Neural cell (in vitro differentiated cells): ENCODE data around the gene VGF.
A peak's percentile ranks its signal among the peaks of the same experiment; 100 is the strongest.

Source experiments
- EP300 ChIP-seq: fragments of 450-650 bp; conservative IDR thresholded peaks from 2 replicates; pipeline ENCODE4 v1.6.1; 2014; ENCODE audit warnings: antibody characterized with exemption, mild to moderate bottlenecking, moderate library complexity; ENCODE audit not compliant: poor library complexity, severe bottlenecking
- EZH2 ChIP-seq: fragments of 200-600, 300-800 bp; shearing (Covaris generic), sonication (generic); IDR thresholded peaks from 2 replicates; pipeline ENCODE4 v1.6.1; 2014; ENCODE audit warnings: antibody characterized with exemption, low read length, borderline replicate concordance, mild to moderate bottlenecking; ENCODE audit not compliant: insufficient read depth, poor library complexity, severe bottlenecking
- TF ChIP-seq, protein P1 (sequence below): fragments of 450-650 bp; IDR thresholded peaks from 2 replicates; pipeline ENCODE4 v1.5.1; 2014; ENCODE audit warnings: antibody characterized with exemption, mild to moderate bottlenecking, moderate library complexity; ENCODE audit not compliant: poor library complexity, severe bottlenecking
- TF ChIP-seq, protein P2 (sequence below): IDR thresholded peaks from 2 replicates; pipeline ENCODE4 v1.6.1; 2012; ENCODE audit warnings: borderline replicate concordance

DNA sequence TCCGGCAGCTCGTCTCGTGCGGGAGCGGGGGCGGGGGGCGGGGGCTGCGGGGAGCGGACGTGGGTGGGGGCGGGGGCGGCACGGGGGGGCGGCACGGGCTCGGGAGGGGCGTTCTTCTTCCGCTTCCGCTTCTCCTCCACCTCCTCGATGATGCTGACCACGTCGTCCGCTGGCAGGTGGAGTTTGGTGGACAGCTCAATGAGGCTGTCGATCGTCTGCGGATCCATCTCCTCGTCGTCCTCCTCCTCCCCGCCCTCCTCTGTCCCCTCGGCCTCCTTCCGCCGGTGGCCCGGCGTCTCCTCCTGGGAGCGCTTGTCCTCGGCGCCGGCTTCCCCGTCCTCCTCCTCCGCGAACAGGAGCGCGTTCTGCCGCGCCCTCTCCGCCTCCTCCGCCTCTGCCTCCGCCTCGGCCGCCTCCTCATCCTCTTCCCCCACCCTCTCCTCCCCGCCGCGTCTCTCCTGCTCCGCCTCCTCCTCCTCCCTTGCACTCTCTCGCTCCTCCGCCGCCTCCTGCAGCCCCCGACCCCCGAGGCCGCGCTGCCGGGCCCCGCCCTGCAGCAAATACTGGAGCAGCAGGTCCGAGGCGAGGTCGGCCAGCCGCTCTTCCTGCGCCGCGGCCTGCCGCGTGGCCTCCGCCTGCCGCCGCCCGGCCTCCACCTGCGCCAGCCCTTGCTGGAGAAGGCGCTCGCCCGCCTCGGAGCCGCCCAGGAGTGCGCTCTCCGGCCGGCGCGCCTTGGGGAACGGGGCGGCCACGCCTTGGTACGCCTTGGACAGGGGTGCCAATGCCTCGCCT is 1.9 kb downstream of the VGF start:
- TF ChIP-seq EP300 (peak; percentile 24), EZH2 (no peak)
- TF ChIP-seq, protein P1, sequence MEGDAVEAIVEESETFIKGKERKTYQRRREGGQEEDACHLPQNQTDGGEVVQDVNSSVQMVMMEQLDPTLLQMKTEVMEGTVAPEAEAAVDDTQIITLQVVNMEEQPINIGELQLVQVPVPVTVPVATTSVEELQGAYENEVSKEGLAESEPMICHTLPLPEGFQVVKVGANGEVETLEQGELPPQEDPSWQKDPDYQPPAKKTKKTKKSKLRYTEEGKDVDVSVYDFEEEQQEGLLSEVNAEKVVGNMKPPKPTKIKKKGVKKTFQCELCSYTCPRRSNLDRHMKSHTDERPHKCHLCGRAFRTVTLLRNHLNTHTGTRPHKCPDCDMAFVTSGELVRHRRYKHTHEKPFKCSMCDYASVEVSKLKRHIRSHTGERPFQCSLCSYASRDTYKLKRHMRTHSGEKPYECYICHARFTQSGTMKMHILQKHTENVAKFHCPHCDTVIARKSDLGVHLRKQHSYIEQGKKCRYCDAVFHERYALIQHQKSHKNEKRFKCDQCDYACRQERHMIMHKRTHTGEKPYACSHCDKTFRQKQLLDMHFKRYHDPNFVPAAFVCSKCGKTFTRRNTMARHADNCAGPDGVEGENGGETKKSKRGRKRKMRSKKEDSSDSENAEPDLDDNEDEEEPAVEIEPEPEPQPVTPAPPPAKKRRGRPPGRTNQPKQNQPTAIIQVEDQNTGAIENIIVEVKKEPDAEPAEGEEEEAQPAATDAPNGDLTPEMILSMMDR = no peak
- TF ChIP-seq, protein P2, sequence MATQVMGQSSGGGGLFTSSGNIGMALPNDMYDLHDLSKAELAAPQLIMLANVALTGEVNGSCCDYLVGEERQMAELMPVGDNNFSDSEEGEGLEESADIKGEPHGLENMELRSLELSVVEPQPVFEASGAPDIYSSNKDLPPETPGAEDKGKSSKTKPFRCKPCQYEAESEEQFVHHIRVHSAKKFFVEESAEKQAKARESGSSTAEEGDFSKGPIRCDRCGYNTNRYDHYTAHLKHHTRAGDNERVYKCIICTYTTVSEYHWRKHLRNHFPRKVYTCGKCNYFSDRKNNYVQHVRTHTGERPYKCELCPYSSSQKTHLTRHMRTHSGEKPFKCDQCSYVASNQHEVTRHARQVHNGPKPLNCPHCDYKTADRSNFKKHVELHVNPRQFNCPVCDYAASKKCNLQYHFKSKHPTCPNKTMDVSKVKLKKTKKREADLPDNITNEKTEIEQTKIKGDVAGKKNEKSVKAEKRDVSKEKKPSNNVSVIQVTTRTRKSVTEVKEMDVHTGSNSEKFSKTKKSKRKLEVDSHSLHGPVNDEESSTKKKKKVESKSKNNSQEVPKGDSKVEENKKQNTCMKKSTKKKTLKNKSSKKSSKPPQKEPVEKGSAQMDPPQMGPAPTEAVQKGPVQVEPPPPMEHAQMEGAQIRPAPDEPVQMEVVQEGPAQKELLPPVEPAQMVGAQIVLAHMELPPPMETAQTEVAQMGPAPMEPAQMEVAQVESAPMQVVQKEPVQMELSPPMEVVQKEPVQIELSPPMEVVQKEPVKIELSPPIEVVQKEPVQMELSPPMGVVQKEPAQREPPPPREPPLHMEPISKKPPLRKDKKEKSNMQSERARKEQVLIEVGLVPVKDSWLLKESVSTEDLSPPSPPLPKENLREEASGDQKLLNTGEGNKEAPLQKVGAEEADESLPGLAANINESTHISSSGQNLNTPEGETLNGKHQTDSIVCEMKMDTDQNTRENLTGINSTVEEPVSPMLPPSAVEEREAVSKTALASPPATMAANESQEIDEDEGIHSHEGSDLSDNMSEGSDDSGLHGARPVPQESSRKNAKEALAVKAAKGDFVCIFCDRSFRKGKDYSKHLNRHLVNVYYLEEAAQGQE = no peak
